Measurements from ENCODE around the gene SH3GL1.

DNA sequence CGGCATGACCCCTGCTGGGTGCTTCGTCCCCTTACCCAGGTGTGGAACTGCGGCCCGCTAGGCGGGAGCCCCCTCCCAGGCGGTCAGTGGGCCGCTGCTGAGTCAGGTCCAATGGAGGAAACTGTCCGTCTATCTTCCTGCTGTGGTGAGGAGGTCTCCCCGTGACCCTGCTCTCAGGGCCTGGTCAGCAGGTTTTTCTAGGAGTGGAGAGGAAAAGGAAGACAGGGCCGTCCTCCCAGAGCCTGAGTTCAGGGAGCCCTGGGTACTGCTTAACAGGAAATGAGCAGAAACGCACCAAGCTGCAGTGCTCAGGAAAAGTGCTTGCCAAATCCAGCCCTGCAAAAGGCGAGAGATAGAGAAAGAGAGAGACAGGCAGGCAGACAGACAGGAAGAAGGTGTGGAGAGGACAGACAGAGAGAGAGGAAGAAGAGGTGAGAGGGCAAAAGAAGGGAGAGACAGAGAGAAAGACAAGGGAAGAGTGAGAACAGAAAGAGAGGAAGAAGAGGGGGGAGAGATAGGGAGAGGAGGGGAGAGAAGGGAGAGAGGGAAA lies 10.3 kb downstream of the SH3GL1 start:
- TF ChIP-seq ZNF311 (CRISPR knock-in tag; IDR thresholded peaks at IDR 0.05) (no peak), SIN3A (IDR thresholded peaks at IDR 0.05; ENCODE audit: borderline replicate concordance in 2 of 2, control insufficient read depth in 1 of 2, low read depth in 2 of 2, low read length in 2 of 2) (no peak), ELF1 (tag; IDR thresholded peaks at IDR 0.05) (no peak), EZH2 (IDR thresholded peaks at IDR 0.05; ENCODE audit: borderline replicate concordance, low read depth, low read length) (no peak), MAZ (CRISPR knock-in tag; conservative IDR thresholded peaks at IDR 0.05 in 1 of 2, IDR thresholded peaks at IDR 0.05 in 1 of 2) (no peak), TAF7 (tag; IDR thresholded peaks at IDR 0.05) (no peak), ZNF263 (CRISPR knock-in tag; IDR thresholded peaks at IDR 0.05; ENCODE audit: borderline replicate concordance) (no peak), POU5F1 (IDR thresholded peaks at IDR 0.05; ENCODE audit: borderline replicate concordance, low read depth, low read length, partially characterized antibody) (no peak)
- TF ChIP-seq, protein P1, sequence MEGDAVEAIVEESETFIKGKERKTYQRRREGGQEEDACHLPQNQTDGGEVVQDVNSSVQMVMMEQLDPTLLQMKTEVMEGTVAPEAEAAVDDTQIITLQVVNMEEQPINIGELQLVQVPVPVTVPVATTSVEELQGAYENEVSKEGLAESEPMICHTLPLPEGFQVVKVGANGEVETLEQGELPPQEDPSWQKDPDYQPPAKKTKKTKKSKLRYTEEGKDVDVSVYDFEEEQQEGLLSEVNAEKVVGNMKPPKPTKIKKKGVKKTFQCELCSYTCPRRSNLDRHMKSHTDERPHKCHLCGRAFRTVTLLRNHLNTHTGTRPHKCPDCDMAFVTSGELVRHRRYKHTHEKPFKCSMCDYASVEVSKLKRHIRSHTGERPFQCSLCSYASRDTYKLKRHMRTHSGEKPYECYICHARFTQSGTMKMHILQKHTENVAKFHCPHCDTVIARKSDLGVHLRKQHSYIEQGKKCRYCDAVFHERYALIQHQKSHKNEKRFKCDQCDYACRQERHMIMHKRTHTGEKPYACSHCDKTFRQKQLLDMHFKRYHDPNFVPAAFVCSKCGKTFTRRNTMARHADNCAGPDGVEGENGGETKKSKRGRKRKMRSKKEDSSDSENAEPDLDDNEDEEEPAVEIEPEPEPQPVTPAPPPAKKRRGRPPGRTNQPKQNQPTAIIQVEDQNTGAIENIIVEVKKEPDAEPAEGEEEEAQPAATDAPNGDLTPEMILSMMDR (IDR thresholded peaks at IDR 0.05 in 2 of 3, conservative IDR thresholded peaks at IDR 0.05 in 1 of 3; ENCODE audit: insufficient read depth in 2 of 3, low read depth in 1 of 3, low read length in 3 of 3) = no peak

Measured in K562 (cell line).